OCI-LY3 (cell line): ENCODE data around the gene ETF1.

Experiments
- H2AFZ ChIP-seq: fragments of 200-600, 300-600 bp; shearing (Covaris generic); 2 replicates; pipeline ENCODE4 v1.6.0; 2014; ENCODE audit warnings: antibody characterized with exemption, low read depth, low read length
- H3K27ac ChIP-seq: fragments of 200-600, 300-600 bp; sonication (generic); 2 replicates; pipeline ENCODE4 v1.5.1; 2014; ENCODE audit warnings: mild to moderate bottlenecking, low read length, moderate library complexity, mixed read lengths
- H3K27me3 ChIP-seq: fragments of 200-600, 300-600 bp; sonication (generic); 2 replicates; pipeline ENCODE4 v1.6.1; 2014; ENCODE audit warnings: low read depth, low read length, mixed read lengths
- H3K36me3 ChIP-seq: fragments of 200-600, 300-600 bp; sonication (generic); replicated peaks from 2 replicates; pipeline ENCODE3; 2014; ENCODE audit warnings: low read depth, low read length, mixed read lengths
- H3K4me1 ChIP-seq: fragments of 300-600, 200-600 bp; sonication (generic); 2 replicates; pipeline ENCODE4 v1.6.1; 2014; ENCODE audit warnings: low read length, mixed read lengths
- H3K4me2 ChIP-seq: fragments of 200-600, 300-600 bp; sonication (generic); 2 replicates; pipeline ENCODE4 v1.6.1; 2014; ENCODE audit warnings: low read length, mixed read lengths
- H3K4me3 ChIP-seq: fragments of 300-600, 200-600 bp; sonication (generic); 2 replicates; pipeline ENCODE4 v1.5.1; 2014; ENCODE audit warnings: antibody characterized with exemption, mild to moderate bottlenecking, low read length, moderate library complexity
- H3K79me2 ChIP-seq: fragments of 300-600, 200-600 bp; shearing (Covaris generic); 2 replicates; pipeline ENCODE4 v1.6.1; 2014; ENCODE audit warnings: mild to moderate bottlenecking, low read length, mixed read lengths
- H3K9ac ChIP-seq: fragments of 300-600, 200-600 bp; shearing (Covaris generic); 2 replicates; pipeline ENCODE4 v1.6.0; 2014; ENCODE audit warnings: mild to moderate bottlenecking, low read length, moderate library complexity
- H3K9me3 ChIP-seq: fragments of 200-600, 300-600 bp; shearing (Covaris generic); 2 replicates; pipeline ENCODE4 v1.6.1; 2014; ENCODE audit warnings: low read length, mixed read lengths; ENCODE audit not compliant: insufficient read depth
- H4K20me1 ChIP-seq: fragments of 200-600, 300-600 bp; sonication (generic); 2 replicates; pipeline ENCODE4 v1.6.1; 2016; ENCODE audit warnings: low read length, mixed read lengths; ENCODE audit not compliant: insufficient read depth
- CTCF ChIP-seq: fragments of 200-600, 300-600 bp; sonication (generic); IDR thresholded peaks from 2 replicates; pipeline ENCODE4 v1.5.1; 2014; ENCODE audit warnings: antibody characterized with exemption, low read length, low read depth
- EZH2phosphoT487 ChIP-seq: fragments of 200-600 bp; shearing (Covaris generic); IDR thresholded peaks from 2 replicates; pipeline ENCODE4 v1.6.1; 2018; ENCODE audit warnings: antibody characterized with exemption, mixed run types, low read depth

Gene ETF1

GRCh38 chr5:138542956-138543729 is at the start of gene ETF1:
Gene ETF1 (minus strand): TSS chr5:138543236. CDS start chr5:138542918, 318 bp downstream.
- Histone ChIP-seq H3K36me3 (peaks cover 27% of the 10 kb centered on the region), H2AFZ (peak within 1 kb of the TSS; percentile 62; the same call in 1 of the 2 replicates), H3K4me2 (peak within 1 kb of the TSS; percentile 87), H3K4me1 (peaks cover 38% of the 10 kb centered on the region), H3K79me2 (peaks cover 96% of the 10 kb centered on the region), H4K20me1 (peaks cover 23% of the 10 kb centered on the region), H3K9me3 (no peaks in the 10 kb centered on the region), H3K9ac (peak within 1 kb of the TSS; percentile 91), H3K27me3 (no peaks in the 10 kb centered on the region), H3K4me3 (peak within 1 kb of the TSS; percentile 95), H3K27ac (peak within 1 kb of the TSS; percentile 75)
- TF ChIP-seq CTCF (no peak), EZH2phosphoT487 (no peak)

GRCh38 chr5:138588013-138588788 is 45.2 kb upstream of the ETF1 start:
- Histone ChIP-seq H3K36me3 (no peaks in the 10 kb centered on the region), H3K4me2 (no peak overlapping the region), H3K27ac (no peak overlapping the region), H3K27me3 (no peaks in the 10 kb centered on the region), H3K9ac (no peak overlapping the region), H3K4me1 (peaks cover 20% of the 10 kb centered on the region), H3K9me3 (no peaks in the 10 kb centered on the region), H3K79me2 (no peaks in the 10 kb centered on the region), H3K4me3 (no peak overlapping the region), H4K20me1 (no peaks in the 10 kb centered on the region), H2AFZ (no peak overlapping the region)
- no peak for TF ChIP-seq EZH2phosphoT487
- no peak for TF ChIP-seq CTCF

DNA sequence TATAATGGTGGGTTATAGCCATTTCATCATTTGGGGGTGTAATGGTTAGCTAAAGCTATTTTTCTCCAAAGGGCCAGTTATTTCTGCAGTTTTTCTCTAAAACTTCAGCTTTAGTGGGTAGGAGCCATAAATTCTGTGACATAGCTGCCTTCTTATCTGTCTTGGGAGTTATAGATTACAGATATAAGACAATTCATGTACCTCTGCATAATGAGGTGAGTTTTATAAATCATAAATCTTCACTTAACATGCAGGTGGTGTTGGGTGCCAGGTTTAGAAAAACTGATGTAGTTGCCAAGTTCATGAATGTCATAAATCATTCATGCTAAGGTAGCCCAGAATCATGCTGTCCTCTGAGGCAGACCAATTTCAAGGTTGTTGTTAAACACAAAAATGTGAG is 42.1 kb upstream of the ETF1 start:
- Histone ChIP-seq H3K36me3 (no peaks in the 10 kb centered on the region), H3K27ac (no peak overlapping the region), H4K20me1 (no peaks in the 10 kb centered on the region), H3K9ac (no peak overlapping the region), H3K4me3 (no peak overlapping the region), H3K9me3 (no peaks in the 10 kb centered on the region), H3K4me2 (no peak overlapping the region), H2AFZ (no peak overlapping the region), H3K79me2 (no peaks in the 10 kb centered on the region), H3K4me1 (peaks cover 39% of the 10 kb centered on the region), H3K27me3 (no peaks in the 10 kb centered on the region)
- TF ChIP-seq CTCF (no peak), EZH2phosphoT487 (no peak)
